Panc1 (cell line): ENCODE data around the gene R3HDM2. TPM values are rescaled to one million over a fixed set of nuclear protein-coding genes. Genes with fewer than 3 reads are reported as not detected.
"Not testable (repeated sequence)": the region's sequence is repeated elsewhere in the genome, so short reads cannot be mapped to it uniquely, and the experiment has no call there.

ENCODE experiments used
- ATAC-seq: fragments of 200-7000 bp; cut with Tn5 transposase; 2 replicates; pipeline ENCODE4 v1.9.1; 2020; ENCODE audit warnings: mild to moderate bottlenecking, moderate library complexity
- BruUV-seq: library from RNA; stranded (reverse); fragments of 400-500 nt; replicated peaks from 2 replicates; lab custom pipeline; 2021; lab: Mats Ljungman, UMichigan
- CTCF ChIA-PET: fragments of 300-600 bp; sonication (Branson Sonifier 250); formaldehyde crosslinking; loops from one replicate; lab custom pipeline; 2022; ENCODE audit warnings: antibody characterized with exemption; lab: Charles Lee
- POLR2A ChIA-PET: fragments of 300-600 bp; sonication (Branson Sonifier 250); formaldehyde crosslinking; loops from one replicate; lab custom pipeline; 2022; ENCODE audit warnings: antibody characterized with exemption; lab: Charles Lee
- DNase-seq: peaks from one replicate; pipeline ENCODE4 v3.0.0-alpha.2; 2010; ENCODE audit warnings: low read depth, low spot score
- H3K27ac ChIP-seq: 2 replicates; pipeline ENCODE4 v1.5.1; 2011; ENCODE audit warnings: mild to moderate bottlenecking, low read length, inconsistent platforms
- H3K27me3 ChIP-seq: fragments of 200-500 bp; sonication (Bioruptor generic); 2 replicates; pipeline ENCODE4 v1.6.0; 2014; ENCODE audit warnings: low read length, inconsistent platforms; ENCODE audit not compliant: control insufficient read depth, insufficient read depth
- H3K36me3 ChIP-seq: fragments of 200-500 bp; sonication (Bioruptor generic); 2 replicates; pipeline ENCODE4 v1.5.1; 2014; ENCODE audit warnings: inconsistent platforms, mild to moderate bottlenecking, low read length, moderate library complexity; ENCODE audit not compliant: control insufficient read depth, insufficient read depth
- H3K4me1 ChIP-seq: 2 replicates; pipeline ENCODE4 v1.5.1; 2011; ENCODE audit warnings: inconsistent platforms, mild to moderate bottlenecking, low read length, moderate library complexity; ENCODE audit not compliant: control insufficient read depth, insufficient read depth
- H3K4me3 ChIP-seq, 2 experiments: 2 replicates each; pipeline ENCODE4 v1.5.1; 2011 to 2012; ENCODE audit warnings: low read depth in 2 of 2, low read length in 2 of 2, mild to moderate bottlenecking in 2 of 2, inconsistent platforms in 1 of 2, moderate library complexity in 1 of 2
- H3K9me3 ChIP-seq: fragments of 200-500 bp; sonication (Bioruptor generic); 2 replicates; pipeline ENCODE4 v1.5.1; 2014; ENCODE audit warnings: low read depth, mild to moderate bottlenecking, inconsistent platforms, low read length, moderate library complexity; ENCODE audit not compliant: control insufficient read depth, insufficient read depth
- POLR2AphosphoS5 ChIP-seq: IDR thresholded peaks from 2 replicates; pipeline ENCODE4 v1.6.1; 2012; ENCODE audit warnings: mild to moderate bottlenecking, low read depth, low read length, moderate library complexity
- REST ChIP-seq, 2 experiments: IDR thresholded peaks; 2 replicates each; pipeline ENCODE4 v1.6.1; 2011 to 2012; ENCODE audit warnings: low read depth in 2 of 2, control low read depth in 1 of 2, low read length in 1 of 2, mild to moderate bottlenecking in 1 of 2, moderate library complexity in 1 of 2; ENCODE audit not compliant: insufficient read depth in 1 of 2
- SIN3A ChIP-seq: IDR thresholded peaks from 2 replicates; pipeline ENCODE4 v1.6.1; 2012; ENCODE audit warnings: low read depth, mild to moderate bottlenecking, low read length, moderate library complexity, borderline replicate concordance; ENCODE audit not compliant: insufficient read depth
- in situ Hi-C: cut with HindIII; loops from 2 replicates; pipeline ENCODE4 v1.10.0; 2016; ENCODE audit warnings: low sequenced_read_pairs, low pct_unique_long_range_greater_than_20kb
- intact Hi-C: fragments of 100-400 bp; cut with micrococcal nuclease; formaldehyde crosslinking; loops from one replicate; pipeline ENCODE4 v1.10.0; 2022; ENCODE audit not compliant: unreplicated experiment
- total RNA-seq: library from RNA; stranded (reverse); gene quantifications from one replicate; pipeline ENCODE4 v1.2.1, GENCODE V29; 2021; ENCODE audit not compliant: unreplicated experiment
- TF ChIP-seq, protein P1 (sequence below): fragments of 450-650 bp; IDR thresholded peaks from 2 replicates; pipeline ENCODE4 v1.5.1; 2017; ENCODE audit warnings: mild to moderate bottlenecking

Gene R3HDM2
- total RNA-seq, 1 experiment from 2014 or later, result 56.5 TPM

DNA sequence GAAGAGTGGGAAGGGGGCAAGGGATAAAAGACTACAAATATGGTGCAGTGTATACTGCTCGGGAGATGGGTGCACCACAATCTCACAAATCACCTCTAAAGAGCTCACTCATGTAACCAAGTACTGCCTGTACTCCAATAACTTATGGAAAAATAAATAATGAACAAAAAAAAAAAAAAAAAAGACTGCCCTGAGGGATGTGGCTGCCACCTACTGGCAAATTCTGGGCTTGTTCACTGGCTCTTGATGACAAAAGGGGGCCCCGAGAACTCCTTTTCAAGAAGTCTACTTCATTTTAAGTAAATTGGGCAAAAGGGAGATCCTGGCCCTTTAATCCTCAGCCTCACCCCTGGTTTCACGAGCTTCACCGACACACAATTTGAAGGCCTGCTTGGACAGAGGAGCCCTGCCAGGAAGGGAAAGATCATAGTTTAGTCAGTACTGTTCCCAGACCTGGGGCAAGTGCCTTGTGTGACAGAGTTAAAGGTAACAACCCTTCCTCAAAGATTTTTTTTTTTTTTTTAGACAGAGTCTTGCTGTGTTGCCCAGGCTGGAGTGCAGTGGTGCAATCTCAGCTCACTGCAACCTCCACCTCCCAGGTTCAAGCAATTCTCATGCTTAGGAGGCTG, 153.8 kb downstream of the R3HDM2 start:
- BruUV-seq, result no TSS peak
- H3K9me3 ChIP-seq, result no peaks in the 10 kb centered on the region
- no peak for TF ChIP-seq SIN3A
- TF ChIP-seq, protein P1, sequence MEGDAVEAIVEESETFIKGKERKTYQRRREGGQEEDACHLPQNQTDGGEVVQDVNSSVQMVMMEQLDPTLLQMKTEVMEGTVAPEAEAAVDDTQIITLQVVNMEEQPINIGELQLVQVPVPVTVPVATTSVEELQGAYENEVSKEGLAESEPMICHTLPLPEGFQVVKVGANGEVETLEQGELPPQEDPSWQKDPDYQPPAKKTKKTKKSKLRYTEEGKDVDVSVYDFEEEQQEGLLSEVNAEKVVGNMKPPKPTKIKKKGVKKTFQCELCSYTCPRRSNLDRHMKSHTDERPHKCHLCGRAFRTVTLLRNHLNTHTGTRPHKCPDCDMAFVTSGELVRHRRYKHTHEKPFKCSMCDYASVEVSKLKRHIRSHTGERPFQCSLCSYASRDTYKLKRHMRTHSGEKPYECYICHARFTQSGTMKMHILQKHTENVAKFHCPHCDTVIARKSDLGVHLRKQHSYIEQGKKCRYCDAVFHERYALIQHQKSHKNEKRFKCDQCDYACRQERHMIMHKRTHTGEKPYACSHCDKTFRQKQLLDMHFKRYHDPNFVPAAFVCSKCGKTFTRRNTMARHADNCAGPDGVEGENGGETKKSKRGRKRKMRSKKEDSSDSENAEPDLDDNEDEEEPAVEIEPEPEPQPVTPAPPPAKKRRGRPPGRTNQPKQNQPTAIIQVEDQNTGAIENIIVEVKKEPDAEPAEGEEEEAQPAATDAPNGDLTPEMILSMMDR, result peak; percentile 74
- TF ChIP-seq REST (IDR thresholded peaks at IDR 0.05; ENCODE audit: insufficient read depth in 1 of 2, low read depth in 2 of 2, low read length in 1 of 2), result no peak
- ChIA-PET CTCF (interaction anchor here (0.6 to 1.1 kb wide), 4 partner anchors 11 to 178 kb away, joined by 3 to 7 read pairs (median 3); partner anchors contain the start of gene INHBE), POLR2A (interaction anchor here (0.7 kb wide), 1 partner anchor 11 kb away, joined by 6 read pairs; no protein-coding TSS in a partner anchor)
- H3K27me3 ChIP-seq, result no peaks in the 10 kb centered on the region
- H3K4me3 ChIP-seq, result no peak overlapping the region
- in situ Hi-C loops, result no loop called here
- ATAC-seq, result no peak
- no peak overlapping the region for H3K27ac ChIP-seq
- DNase-seq, result no peak
- intact Hi-C loops, result no loop called here
- H3K36me3 ChIP-seq, result no peaks in the 10 kb centered on the region
- no peaks in the 10 kb centered on the region for H3K4me1 ChIP-seq

GRCh38 chr12:57276233-57276632, 154.6 kb downstream of the R3HDM2 start:
- intact Hi-C loops, H3K36me3 ChIP-seq, CTCF ChIA-PET, H3K27me3 ChIP-seq, H3K27ac ChIP-seq, H3K4me3 ChIP-seq, H3K4me1 ChIP-seq, BruUV-seq, DNase-seq, H3K9me3 ChIP-seq, in situ Hi-C loops, ATAC-seq: not testable (repeated sequence)
- POLR2A ChIA-PET, result interaction anchor here (0.7 kb wide), 1 partner anchor 11 kb away, joined by 6 read pairs; no protein-coding TSS in a partner anchor

GRCh38 chr12:57273516-57273915, 157.3 kb downstream of the R3HDM2 start:
- POLR2A ChIA-PET, result no interaction called here
- no peaks in the 10 kb centered on the region for H3K4me1 ChIP-seq
- H3K27ac ChIP-seq, result no peak overlapping the region
- H3K27me3 ChIP-seq, result no peaks in the 10 kb centered on the region
- BruUV-seq, result no TSS peak
- ATAC-seq (no peak), DNase-seq (no peak)
- intact Hi-C loops, result no loop called here
- H3K9me3 ChIP-seq, result no peaks in the 10 kb centered on the region
- in situ Hi-C loops, result no loop called here
- no peak overlapping the region for H3K4me3 ChIP-seq
- no peak for TF ChIP-seq REST (IDR thresholded peaks at IDR 0.05; ENCODE audit: insufficient read depth in 1 of 2, low read depth in 2 of 2, low read length in 1 of 2)
- TF ChIP-seq, protein P1, result no peak
- TF ChIP-seq POLR2AphosphoS5, result no peak
- TF ChIP-seq SIN3A, result no peak
- H3K36me3 ChIP-seq, result 0 out of 2 replicates have a peak, but pooled peaks cover under 1% of the 10 kb centered on the region
- CTCF ChIA-PET, result interaction anchor here (0.5 kb wide), 1 partner anchor 10 kb away, joined by 4 read pairs; no protein-coding TSS in a partner anchor
